B cell (primary cell): ENCODE data around the gene AP2B1. TPM values are rescaled to one million over a fixed set of nuclear protein-coding genes. Genes with fewer than 3 reads are reported as not detected.

Experiments
- ATAC-seq: fragments of 200-7000 bp; cut with Tn5 transposase; one replicate; pipeline ENCODE4 v1.10.0; 2021; ENCODE audit warnings: low read depth, mild to moderate bottlenecking, moderate number of reproducible peaks, moderate library complexity
- CTCF ChIA-PET: fragments of 350-600 bp; sonication (Branson Sonifier 250); formaldehyde crosslinking; loops from one replicate; lab custom pipeline; 2021; ENCODE audit warnings: antibody characterized with exemption, inconsistent platforms; lab: Charles Lee
- POLR2A ChIA-PET: fragments of 350-600 bp; sonication (Branson Sonifier 250); formaldehyde crosslinking; loops from one replicate; lab custom pipeline; 2021; ENCODE audit warnings: antibody characterized with exemption; lab: Charles Lee
- DNase-seq: peaks from one replicate; pipeline ENCODE4 v3.0.0; 2013
- H2AFZ ChIP-seq: 2 replicates; pipeline ENCODE4 v1.6.1; 2012; ENCODE audit warnings: mild to moderate bottlenecking, low read depth, low read length; ENCODE audit not compliant: insufficient read depth, poor library complexity, severe bottlenecking
- H3K27ac ChIP-seq, 2 donors: 1 replicate in 1 of 2; 2 replicates in 1 of 2; pipeline ENCODE4 v1.5.1; 2012 to 2013; ENCODE audit warnings: low read length in 2 of 2, mild to moderate bottlenecking in 2 of 2, moderate library complexity in 1 of 2
- H3K27me3 ChIP-seq, 4 experiments: fragments of 200-600 bp in 1 of 4; sonication (generic) in 1 of 4; replicated peaks in 1 of 4; 1 replicate in 2 of 4; 2 replicates in 2 of 4; pipeline versions ENCODE4 v1.6.1 to v1.7.0; 2013 to 2016; ENCODE audit warnings: low read length in 3 of 4, mild to moderate bottlenecking in 2 of 4, mixed read lengths in 1 of 4, moderate library complexity in 1 of 4; ENCODE audit not compliant: insufficient read depth in 4 of 4, control insufficient read depth in 3 of 4; ENCODE audit errors: control extremely low read depth in 1 of 4
- H3K36me3 ChIP-seq, 2 experiments: replicated peaks in 1 of 2; 1 replicate in 1 of 2; 2 replicates in 1 of 2; pipeline versions ENCODE4 v1.6.1 to v1.7.1; 2013; ENCODE audit warnings: low read length in 1 of 2; ENCODE audit not compliant: insufficient read depth in 2 of 2, control insufficient read depth in 1 of 2; ENCODE audit errors: control extremely low read depth in 1 of 2, extremely low read depth in 1 of 2
- H3K4me1 ChIP-seq, 2 donors: fragments of 200-600 bp in 1 of 2; sonication (generic) in 1 of 2; 1 replicate in 1 of 2; 2 replicates in 1 of 2; pipeline versions ENCODE4 v1.5.1 to v1.6.1; 2013 to 2017; ENCODE audit warnings: low read length in 2 of 2; ENCODE audit not compliant: control insufficient read depth in 2 of 2, insufficient read depth in 2 of 2
- H3K4me2 ChIP-seq: replicated peaks from 2 replicates; pipeline ENCODE3; 2012; ENCODE audit warnings: mild to moderate bottlenecking, low read depth, low read length; ENCODE audit not compliant: poor library complexity, severe bottlenecking
- H3K4me3 ChIP-seq, 5 experiments: fragments of 200-600 bp in 1 of 5; sonication (generic) in 1 of 5; 1 replicate in 3 of 5; 2 replicates in 2 of 5; pipeline versions ENCODE4 v1.5.1 to v1.7.0; 2011 to 2016; ENCODE audit warnings: low read length in 4 of 5, mild to moderate bottlenecking in 4 of 5, low read depth in 2 of 5, control low read depth in 1 of 5, moderate library complexity in 1 of 5; ENCODE audit not compliant: insufficient read depth in 1 of 5; ENCODE audit errors: control extremely low read depth in 1 of 5, extremely low read depth in 1 of 5
- H3K79me2 ChIP-seq: fragments of 200-600 bp; sonication (generic); one replicate; pipeline ENCODE4 v1.6.0; 2016; ENCODE audit warnings: low read length; ENCODE audit not compliant: control insufficient read depth, insufficient read depth
- H3K9ac ChIP-seq: fragments of 200-600 bp; sonication (generic); 2 replicates; pipeline ENCODE4 v1.6.1; 2017; ENCODE audit warnings: mild to moderate bottlenecking, low read length, moderate library complexity
- H3K9me3 ChIP-seq, 3 donors: one replicate each; pipeline versions ENCODE4 v1.6.1 to v1.7.1; 2013; ENCODE audit warnings: low read length in 2 of 3; ENCODE audit not compliant: control insufficient read depth in 2 of 3, insufficient read depth in 1 of 3; ENCODE audit errors: control extremely low read depth in 1 of 3
- H4K20me1 ChIP-seq: 2 replicates; pipeline ENCODE4 v1.6.0; 2012; ENCODE audit warnings: mild to moderate bottlenecking, low read length; ENCODE audit not compliant: insufficient read depth, control insufficient read depth, poor library complexity, severe bottlenecking
- H3K27ac Mint-ChIP-seq: one replicate; pipeline ENCODE4 v1.8.0; 2021; ENCODE audit warnings: mixed read lengths
- H3K27me3 Mint-ChIP-seq: one replicate; pipeline ENCODE4 v1.8.0; 2021; ENCODE audit warnings: mixed read lengths
- H3K4me1 Mint-ChIP-seq: one replicate; pipeline ENCODE4 v1.8.0; 2021; ENCODE audit warnings: mixed read lengths
- H3K4me3 Mint-ChIP-seq: one replicate; pipeline ENCODE4 v1.8.0; 2021; ENCODE audit warnings: mixed read lengths
- H3K9me3 Mint-ChIP-seq: one replicate; pipeline ENCODE4 v1.8.0; 2022; ENCODE audit warnings: mixed read lengths; ENCODE audit not compliant: insufficient read depth
- CTCF ChIP-seq: fragments of 200-600 bp; IDR thresholded peaks from one replicate; pipeline ENCODE4 v1.8.0; 2022; ENCODE audit warnings: antibody characterized with exemption, mild to moderate bottlenecking
- EZH2 ChIP-seq: IDR thresholded peaks from 2 replicates; pipeline ENCODE4 v1.6.1; 2012; ENCODE audit warnings: borderline replicate concordance, low read depth, mild to moderate bottlenecking, moderate library complexity, low read length; ENCODE audit not compliant: insufficient read depth, poor library complexity, severe bottlenecking
- WGBS: methylation state at CpG from one replicate; pipeline ENCODE4 v1.1.5; 2013; ENCODE audit warnings: missing lambda C conversion rate; ENCODE audit not compliant: insufficient coverage; 5-methylcytosine and 5-hydroxymethylcytosine counted together
- intact Hi-C: fragments of 100-400 bp; cut with micrococcal nuclease; formaldehyde crosslinking; loops from one replicate; pipeline ENCODE4 v1.10.0; 2022
- polyA plus RNA-seq: library from polyadenylated mRNA; depleted of rRNA; stranded (reverse); fragments of >200 nt; gene quantifications from 2 replicates; pipeline ENCODE4 v1.2.3, GENCODE V29; 2012
- total RNA-seq, 2 donors: library from RNA; stranded (reverse); fragments of 120-200 nt in 1 of 2; gene quantifications; 1 replicate in 1 of 2; 2 replicates in 1 of 2; pipeline versions ENCODE4 v1.2.3 to v1.2.4, GENCODE V29; 2013 to 2022

Gene AP2B1
- total and polyA plus RNA-seq, 2 donors (not counting 1 experiment from before 2014, with no cell fraction given), result 33.1 to 123 TPM

- no peak overlapping the region for H3K27ac ChIP-seq
- peaks cover 0 to 3% (median 0%) of the 10 kb centered on the region in 3 donors for H3K9me3 ChIP-seq
- no peak overlapping the region for H3K4me2 ChIP-seq
- no peak overlapping the region for H2AFZ ChIP-seq
- Mint-ChIP-seq H3K27ac (no peak overlapping the region), H3K4me3 (no peak overlapping the region), H3K9me3 (no peaks in the 10 kb centered on the region), H3K27me3 (peaks cover 13% of the 10 kb centered on the region), H3K4me1 (peaks cover 1% of the 10 kb centered on the region)
- no peak for ATAC-seq
- TF ChIP-seq EZH2 (no peak), CTCF (no peak)
- peaks cover 0 to 3% (median 0%) of the 10 kb centered on the region in 4 experiments for H3K27me3 ChIP-seq
- intact Hi-C loops, result loop anchor here (10.0 kb wide), 1 partner anchor 715 kb away; the partner anchor contains the start of gene ZNHIT3
- no peaks in the 10 kb centered on the region for H3K36me3 ChIP-seq
- H3K4me3 ChIP-seq, result no peak overlapping the region
- H4K20me1 ChIP-seq, result no peaks in the 10 kb centered on the region
- WGBS, result 98% methylated on average over 47 of the region's 48 CpGs
- H3K4me1 ChIP-seq, result peaks cover 2 to 3% of the 10 kb centered on the region in 2 donors
- ChIA-PET POLR2A (no interaction called here), CTCF (interaction anchor here (0.7 to 10.2 kb wide), 4 partner anchors 12 to 38 kb away, joined by 3 to 349 read pairs (median 4); partner anchors contain the start of gene TAF15)
- no peak overlapping the region for H3K9ac ChIP-seq
- no peaks in the 10 kb centered on the region for H3K79me2 ChIP-seq
- DNase-seq, result no peak
Observed at GRCh38 chr17:35769895-35770486, 182.9 kb downstream of the AP2B1 start.

- H3K27me3 ChIP-seq, result peaks cover 0 to 5% (median under 1%) of the 10 kb centered on the region in 4 experiments
- no peak overlapping the region for H3K9ac ChIP-seq
- H3K4me3 ChIP-seq, result no peak overlapping the region
- no peaks in the 10 kb centered on the region for H3K79me2 ChIP-seq
- intact Hi-C loops, result no loop called here
- no peak overlapping the region for H3K4me2 ChIP-seq
- H3K27me3 Mint-ChIP-seq, result peaks cover 13% of the 10 kb centered on the region
- peaks cover 0 to 3% (median 0%) of the 10 kb centered on the region in 3 donors for H3K9me3 ChIP-seq
- no peaks in the 10 kb centered on the region for H3K9me3 Mint-ChIP-seq
- DNase-seq (no peak), ATAC-seq (no peak)
- no peaks in the 10 kb centered on the region for H3K4me1 Mint-ChIP-seq
- no peak overlapping the region for H3K4me3 Mint-ChIP-seq
- H3K27ac ChIP-seq, result no peak overlapping the region
- H4K20me1 ChIP-seq, result no peaks in the 10 kb centered on the region
- no peak overlapping the region for H2AFZ ChIP-seq
- H3K36me3 ChIP-seq, result no peaks in the 10 kb centered on the region
- H3K4me1 ChIP-seq, result no peaks in the 10 kb centered on the region
- H3K27ac Mint-ChIP-seq, result no peak overlapping the region
- ChIA-PET CTCF (interaction anchor here (1.1 kb wide), 1 partner anchor 9 kb away, joined by 3 read pairs; no protein-coding TSS in a partner anchor), POLR2A (no interaction called here)
- WGBS, result 67% methylated on average over 20 of the region's 20 CpGs
- TF ChIP-seq CTCF (no peak), EZH2 (no peak)
Observed at GRCh38 chr17:35773129-35773528, 186.0 kb downstream of the AP2B1 start.
